ENCODE results near the gene TNKS2. TPM values are rescaled to one million over a fixed set of nuclear protein-coding genes. Genes with fewer than 3 reads are reported as not detected.

The TNKS2 gene
- total and polyA plus RNA-seq, 4 donors, result 8.6 to 80.1 (median 23.3) TPM

DNA sequence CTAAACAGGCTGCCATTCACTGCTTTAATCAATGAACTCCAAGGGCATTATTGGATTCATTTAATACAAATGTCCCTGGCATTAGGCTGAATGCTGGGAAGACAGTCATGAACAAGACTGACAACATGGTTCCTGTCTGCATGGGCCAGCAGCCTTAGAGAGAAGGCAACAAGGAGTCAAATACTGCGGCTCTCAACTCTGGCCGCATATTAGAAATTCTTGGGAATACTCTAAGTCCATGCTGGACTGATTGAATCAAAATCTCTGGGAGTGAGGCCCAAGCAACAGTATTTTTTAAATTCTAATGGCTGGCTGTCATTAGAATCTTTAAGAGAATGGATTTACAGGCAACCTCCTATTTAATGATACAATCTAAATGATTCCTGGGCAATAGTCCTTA, 76.9 kb downstream of the TNKS2 start:
- Histone ChIP-seq H3K9ac (ENCODE audit: insufficient read depth in 1 of 2, low read length in 2 of 2) (no peak overlapping the region), H3K4me1 (ENCODE audit: control insufficient read depth in 5 of 5, insufficient read depth in 5 of 5, low read length in 5 of 5) (no peaks in the 10 kb centered on the region), H3K27ac (ENCODE audit: low read depth in 1 of 2, low read length in 1 of 2) (no peak overlapping the region), H3K9me3 (ENCODE audit: control insufficient read depth in 4 of 4, insufficient read depth in 3 of 4, low read length in 3 of 4) (peaks cover 0 to 1% (median 0%) of the 10 kb centered on the region in 4 donors), H3K27me3 (ENCODE audit: control insufficient read depth in 3 of 3, insufficient read depth in 3 of 3, low read length in 2 of 3) (no peaks in the 10 kb centered on the region), H3K4me3 (no peak overlapping the region), H3K36me3 (ENCODE audit: control insufficient read depth in 4 of 4, insufficient read depth in 4 of 4, low read length in 4 of 4) (no peaks in the 10 kb centered on the region)
- TF ChIP-seq, protein P1, sequence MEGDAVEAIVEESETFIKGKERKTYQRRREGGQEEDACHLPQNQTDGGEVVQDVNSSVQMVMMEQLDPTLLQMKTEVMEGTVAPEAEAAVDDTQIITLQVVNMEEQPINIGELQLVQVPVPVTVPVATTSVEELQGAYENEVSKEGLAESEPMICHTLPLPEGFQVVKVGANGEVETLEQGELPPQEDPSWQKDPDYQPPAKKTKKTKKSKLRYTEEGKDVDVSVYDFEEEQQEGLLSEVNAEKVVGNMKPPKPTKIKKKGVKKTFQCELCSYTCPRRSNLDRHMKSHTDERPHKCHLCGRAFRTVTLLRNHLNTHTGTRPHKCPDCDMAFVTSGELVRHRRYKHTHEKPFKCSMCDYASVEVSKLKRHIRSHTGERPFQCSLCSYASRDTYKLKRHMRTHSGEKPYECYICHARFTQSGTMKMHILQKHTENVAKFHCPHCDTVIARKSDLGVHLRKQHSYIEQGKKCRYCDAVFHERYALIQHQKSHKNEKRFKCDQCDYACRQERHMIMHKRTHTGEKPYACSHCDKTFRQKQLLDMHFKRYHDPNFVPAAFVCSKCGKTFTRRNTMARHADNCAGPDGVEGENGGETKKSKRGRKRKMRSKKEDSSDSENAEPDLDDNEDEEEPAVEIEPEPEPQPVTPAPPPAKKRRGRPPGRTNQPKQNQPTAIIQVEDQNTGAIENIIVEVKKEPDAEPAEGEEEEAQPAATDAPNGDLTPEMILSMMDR (IDR thresholded peaks at IDR 0.05; ENCODE audit: control extremely low read depth, extremely low read depth), result no peak
- WGBS, 2 donors, result 93 to 97% methylated on average over 2 of the region's 2 CpGs
- ATAC-seq (ENCODE audit: insufficient read depth, low FRiP score) (no peak), DNase-seq (no peak)

DNA sequence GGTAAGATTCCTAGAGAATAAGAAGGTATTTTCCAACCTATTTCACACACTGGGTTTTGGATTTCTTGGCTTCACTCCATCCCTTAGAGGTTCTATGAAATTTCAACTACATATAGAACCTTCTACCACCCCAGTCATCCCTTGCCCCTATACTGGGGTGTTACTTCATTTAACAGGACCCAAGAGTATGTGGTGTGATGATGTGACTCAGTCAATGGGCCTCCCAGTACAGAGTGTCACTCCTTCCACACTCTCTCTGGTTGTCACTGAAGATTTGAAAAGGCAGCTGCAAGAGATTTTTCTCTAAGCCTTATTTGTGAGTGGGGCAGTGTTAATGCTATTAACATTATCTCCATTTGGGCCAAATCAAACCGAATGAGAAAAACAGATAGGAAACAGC, 77.6 kb downstream of the TNKS2 start:
- ATAC-seq (ENCODE audit: insufficient read depth, low FRiP score), result no peak
- peaks cover 0 to 1% (median 0%) of the 10 kb centered on the region in 4 donors for H3K9me3 ChIP-seq (ENCODE audit: control insufficient read depth in 4 of 4, insufficient read depth in 3 of 4, low read length in 3 of 4)
- WGBS, 2 donors, result 92 to 97% methylated on average over 1 of the region's 1 CpG

DNA sequence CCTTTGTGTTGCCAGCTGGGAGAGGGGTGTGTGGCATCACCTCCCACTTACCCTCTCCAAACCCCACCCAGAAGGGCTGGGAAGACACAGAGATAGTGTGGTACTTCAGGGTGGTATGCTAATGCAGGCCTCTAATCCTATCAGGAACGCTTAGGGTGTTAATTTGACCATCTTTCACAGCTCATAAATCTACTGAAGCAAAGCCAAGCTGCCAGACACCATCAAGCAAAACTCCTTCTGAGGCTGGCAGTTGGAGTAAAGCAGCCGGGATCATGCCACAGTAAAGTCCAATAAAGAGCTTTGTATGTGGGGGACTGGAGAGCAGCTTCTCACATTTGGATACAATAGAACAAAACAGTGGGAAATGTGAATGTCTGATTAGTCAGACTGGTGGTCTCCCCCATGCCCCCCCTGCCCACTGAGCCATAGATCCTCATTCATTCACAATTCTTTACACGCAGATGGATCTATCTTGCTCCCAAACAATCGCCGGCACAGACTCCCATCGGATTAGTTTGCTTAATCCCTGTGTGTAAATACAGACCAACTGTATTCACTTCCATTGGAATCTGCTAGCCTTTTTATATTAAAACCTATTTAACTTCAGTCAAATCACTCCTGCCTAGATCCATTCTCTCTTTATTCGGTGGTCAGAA, 81.4 kb downstream of the TNKS2 start:
- no peaks in the 10 kb centered on the region for H3K27me3 ChIP-seq (ENCODE audit: control insufficient read depth in 3 of 3, insufficient read depth in 3 of 3, low read length in 2 of 3)
- WGBS, 2 donors, result 47 to 55% methylated on average over 7 of the region's 7 CpGs
- H3K27ac ChIP-seq (ENCODE audit: low read depth in 1 of 2, low read length in 1 of 2), result no peak overlapping the region
- H3K4me1 ChIP-seq (ENCODE audit: control insufficient read depth in 5 of 5, insufficient read depth in 5 of 5, low read length in 5 of 5), result peaks cover 2 to 16% (median 5%) of the 10 kb centered on the region in 5 donors
- peaks cover 0 to 1% (median 0%) of the 10 kb centered on the region in 4 donors for H3K9me3 ChIP-seq (ENCODE audit: control insufficient read depth in 4 of 4, insufficient read depth in 3 of 4, low read length in 3 of 4)
- no peak overlapping the region for H3K4me3 ChIP-seq
- DNase-seq (no peak), ATAC-seq (ENCODE audit: insufficient read depth, low FRiP score) (no peak)
- no peaks in the 10 kb centered on the region for H3K36me3 ChIP-seq (ENCODE audit: control insufficient read depth in 4 of 4, insufficient read depth in 4 of 4, low read length in 4 of 4)
- no peak overlapping the region for H3K9ac ChIP-seq (ENCODE audit: insufficient read depth in 1 of 2, low read length in 2 of 2)
- TF ChIP-seq, protein P1 (IDR thresholded peaks at IDR 0.05; ENCODE audit: control extremely low read depth, extremely low read depth), result no peak

More for the DNA sequence above, 77.6 kb downstream of the TNKS2 start:
- Histone ChIP-seq H3K27me3 (ENCODE audit: control insufficient read depth in 3 of 3, insufficient read depth in 3 of 3, low read length in 2 of 3) (no peaks in the 10 kb centered on the region), H3K4me3 (no peak overlapping the region), H3K36me3 (ENCODE audit: control insufficient read depth in 4 of 4, insufficient read depth in 4 of 4, low read length in 4 of 4) (no peaks in the 10 kb centered on the region), H3K4me1 (ENCODE audit: control insufficient read depth in 5 of 5, insufficient read depth in 5 of 5, low read length in 5 of 5) (no peaks in the 10 kb centered on the region), H3K9ac (ENCODE audit: insufficient read depth in 1 of 2, low read length in 2 of 2) (no peak overlapping the region), H3K27ac (ENCODE audit: low read depth in 1 of 2, low read length in 1 of 2) (no peak overlapping the region)
- TF ChIP-seq, protein P1 (IDR thresholded peaks at IDR 0.05; ENCODE audit: control extremely low read depth, extremely low read depth), result no peak
- DNase-seq, result no peak

Measured in lung (tissue), 12 donors.